Activated CD4-positive, alpha-beta T cell treated with anti-CD3 and anti-CD28 coated beads for 48 hours (primary cell): ENCODE measurements around the gene PGGHG.
"Not testable (repeated sequence)": the region's sequence is repeated elsewhere in the genome, so short reads cannot be mapped to it uniquely, and the experiment has no call there.

Source experiments
- DNase-seq: peaks from one replicate; pipeline ENCODE4 v3.0.0-alpha.2; 2020

PGGHG gene

DNA sequence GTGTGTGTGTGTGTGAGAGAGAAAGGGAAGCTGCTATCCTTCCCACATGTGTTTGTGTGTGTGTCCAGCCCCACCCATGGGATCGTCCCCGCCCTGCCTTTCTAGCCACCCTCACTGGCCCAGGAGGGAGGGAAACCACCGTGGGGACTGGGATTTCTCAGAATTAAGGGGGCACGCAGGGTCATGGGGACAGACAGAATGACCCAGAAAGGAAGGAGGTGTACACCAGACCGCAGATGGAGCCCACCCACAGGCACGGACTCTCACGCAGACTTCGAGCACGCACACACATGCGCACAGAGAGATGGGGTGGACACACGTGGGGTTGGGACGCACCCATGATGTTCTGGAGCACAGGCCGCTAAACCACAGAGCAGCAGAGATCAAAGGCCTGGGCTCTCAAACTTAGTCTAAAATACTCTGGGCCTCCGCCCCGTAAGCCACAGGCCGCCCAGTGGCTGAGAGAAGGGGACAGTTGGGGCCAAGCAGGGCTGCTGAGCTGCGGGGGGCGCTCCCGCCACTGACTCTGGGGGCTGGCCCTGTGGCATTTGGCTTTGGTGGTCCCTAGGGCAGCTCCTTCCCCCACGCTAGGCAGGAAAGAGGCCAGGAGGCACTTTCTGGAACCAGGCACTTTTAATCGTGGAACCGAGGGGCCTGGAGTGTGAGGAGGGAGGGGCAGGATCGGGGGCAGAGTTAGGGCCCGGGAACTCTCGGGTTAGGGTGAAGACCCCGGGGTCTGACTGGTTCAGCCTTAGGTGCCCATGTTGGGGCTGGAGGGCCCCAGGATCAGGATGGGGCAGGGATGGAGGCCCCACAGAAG, 8.9 kb downstream of the PGGHG start:
- DNase-seq = peak; percentile 51

DNA sequence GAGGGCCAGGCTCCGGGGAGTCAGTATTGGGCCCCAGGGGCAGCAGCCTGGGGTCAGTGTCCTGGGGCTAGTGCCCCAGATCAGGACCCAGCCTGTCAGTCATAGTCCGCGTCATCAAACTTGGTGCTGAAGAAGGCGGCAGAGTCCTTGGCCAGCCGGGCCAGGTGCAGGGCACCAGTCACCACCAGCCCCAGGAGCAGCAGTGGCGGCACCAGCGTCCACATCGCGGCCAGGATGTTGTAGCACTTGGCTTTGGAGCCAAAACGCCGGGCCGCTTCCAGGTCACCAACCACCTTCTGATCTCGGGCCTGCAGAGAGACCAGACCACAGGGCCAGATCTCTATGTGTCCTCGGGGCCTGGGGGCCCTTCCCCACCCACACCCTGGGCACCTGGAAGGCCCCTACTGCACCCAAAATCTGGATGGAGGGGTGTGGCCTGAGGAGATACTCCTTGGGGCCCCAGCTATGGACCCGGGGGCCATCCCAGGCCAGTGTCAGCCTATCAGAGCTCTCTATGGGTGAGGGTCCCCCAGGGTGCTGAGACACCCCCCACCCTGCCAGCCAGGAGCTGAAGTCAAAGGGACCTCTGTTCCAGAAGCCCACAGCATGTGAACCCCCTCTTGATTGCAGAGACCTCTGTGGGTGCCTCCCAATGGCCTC, 9.6 kb downstream of the PGGHG start:
- DNase-seq = peak; percentile 6

DNA sequence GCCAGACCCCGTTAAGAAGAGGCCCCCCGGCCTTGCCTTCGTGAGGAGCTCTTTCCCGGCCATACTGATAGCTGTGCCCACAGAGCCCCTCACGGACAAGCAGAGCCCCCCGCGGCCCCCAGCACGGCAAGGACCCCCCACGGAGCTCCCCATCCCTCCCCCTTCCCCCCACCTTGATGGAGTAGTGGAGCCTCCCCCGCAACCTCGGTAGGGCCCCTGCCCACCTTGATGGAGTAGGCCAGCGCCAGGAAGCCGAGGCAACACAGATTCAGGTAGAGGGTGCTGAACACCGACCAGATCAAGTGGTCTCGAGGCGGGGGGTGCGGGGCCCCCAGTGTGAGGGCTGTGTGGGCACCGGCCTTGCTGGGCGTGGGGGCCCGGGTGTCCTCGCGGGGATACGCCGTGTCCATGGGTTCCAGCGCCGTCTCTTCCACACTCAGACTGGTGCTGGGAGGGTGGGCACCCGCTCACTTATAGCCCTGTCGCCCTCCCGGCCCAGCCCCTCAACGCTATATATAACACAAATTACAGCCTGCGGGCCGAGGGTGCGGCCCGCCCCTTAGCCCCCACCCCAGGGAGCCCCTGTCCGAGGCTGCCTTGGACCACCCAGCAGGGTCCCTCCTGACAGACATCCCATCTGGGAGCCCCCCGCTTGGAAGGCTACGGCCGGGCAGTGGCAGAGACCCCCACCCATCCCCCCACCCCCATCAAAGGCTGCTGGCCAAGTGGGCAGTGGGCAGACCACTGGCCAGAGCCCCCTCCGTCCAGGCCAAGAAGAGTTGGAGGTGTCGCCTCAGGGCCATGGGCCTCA, 10.4 kb downstream of the PGGHG start, which contains the start of gene IFITM5:
Gene IFITM5, minus strand, starts transcription at position 446 of the 811 bp plus-strand sequence. Its CDS starts 36 bp downstream, at position 410.
- no peak for DNase-seq

DNA sequence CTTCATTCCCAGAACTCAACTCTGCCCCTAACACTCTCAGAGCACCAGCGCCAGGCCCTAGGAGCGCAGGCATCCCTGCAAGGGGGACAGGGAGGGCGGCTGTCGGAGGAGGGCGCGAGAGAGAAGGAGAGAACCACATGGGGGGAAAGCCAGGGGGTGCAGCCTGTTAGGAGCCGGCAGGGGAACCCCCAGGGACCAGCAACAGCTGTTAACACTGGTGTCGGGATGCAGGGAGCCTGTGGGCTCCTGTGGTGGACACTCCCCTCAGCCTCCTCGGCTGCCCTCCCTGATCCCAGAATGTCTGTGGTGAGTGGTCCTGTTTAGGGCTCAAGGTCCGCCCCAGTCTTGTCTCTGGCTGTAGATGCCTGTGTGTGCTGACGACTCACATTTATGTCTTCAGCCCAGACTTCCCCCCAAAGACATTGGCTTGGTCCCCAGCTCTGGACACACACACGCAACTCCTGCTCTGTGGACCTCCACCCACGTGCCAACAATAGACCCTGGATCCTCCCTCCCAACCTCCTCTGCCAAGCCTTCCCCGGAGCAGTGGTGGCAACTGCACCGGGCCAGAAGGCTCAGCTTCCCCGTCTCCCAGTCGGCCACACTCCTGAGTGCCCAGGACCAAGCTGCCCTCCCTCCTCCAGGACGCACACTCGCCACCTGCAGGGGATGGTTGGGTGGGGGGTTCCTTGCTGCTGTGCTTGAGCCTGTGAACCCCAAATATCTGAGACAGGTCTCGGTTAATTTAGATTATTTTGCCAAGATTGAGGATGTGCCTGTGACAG, 11.2 kb downstream of the PGGHG start:
- no peak for DNase-seq

DNA sequence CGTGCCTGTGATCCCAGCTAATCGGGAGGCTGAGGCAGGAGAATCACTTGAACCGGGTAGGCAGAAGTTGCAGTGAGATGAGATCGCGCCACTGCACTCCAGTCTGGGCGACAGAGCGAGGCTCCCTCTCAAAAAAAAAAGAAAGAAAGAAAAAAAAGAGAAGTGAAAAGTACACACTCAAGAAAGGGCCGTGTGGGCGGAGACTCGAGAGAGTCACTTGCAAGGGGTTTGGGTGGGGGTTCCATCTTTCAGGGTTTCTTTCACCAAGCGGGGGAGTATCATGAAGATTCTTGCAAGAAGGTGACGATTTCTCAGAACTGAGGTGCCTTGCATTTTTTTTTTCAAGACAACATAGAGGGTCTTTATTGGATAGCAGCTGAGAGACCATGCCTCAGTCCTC, 14.4 kb downstream of the PGGHG start:
- DNase-seq = no peak

- no peak for DNase-seq
Observed at GRCh38 chr11:304061-304506, 15.2 kb downstream of the PGGHG start.

DNA sequence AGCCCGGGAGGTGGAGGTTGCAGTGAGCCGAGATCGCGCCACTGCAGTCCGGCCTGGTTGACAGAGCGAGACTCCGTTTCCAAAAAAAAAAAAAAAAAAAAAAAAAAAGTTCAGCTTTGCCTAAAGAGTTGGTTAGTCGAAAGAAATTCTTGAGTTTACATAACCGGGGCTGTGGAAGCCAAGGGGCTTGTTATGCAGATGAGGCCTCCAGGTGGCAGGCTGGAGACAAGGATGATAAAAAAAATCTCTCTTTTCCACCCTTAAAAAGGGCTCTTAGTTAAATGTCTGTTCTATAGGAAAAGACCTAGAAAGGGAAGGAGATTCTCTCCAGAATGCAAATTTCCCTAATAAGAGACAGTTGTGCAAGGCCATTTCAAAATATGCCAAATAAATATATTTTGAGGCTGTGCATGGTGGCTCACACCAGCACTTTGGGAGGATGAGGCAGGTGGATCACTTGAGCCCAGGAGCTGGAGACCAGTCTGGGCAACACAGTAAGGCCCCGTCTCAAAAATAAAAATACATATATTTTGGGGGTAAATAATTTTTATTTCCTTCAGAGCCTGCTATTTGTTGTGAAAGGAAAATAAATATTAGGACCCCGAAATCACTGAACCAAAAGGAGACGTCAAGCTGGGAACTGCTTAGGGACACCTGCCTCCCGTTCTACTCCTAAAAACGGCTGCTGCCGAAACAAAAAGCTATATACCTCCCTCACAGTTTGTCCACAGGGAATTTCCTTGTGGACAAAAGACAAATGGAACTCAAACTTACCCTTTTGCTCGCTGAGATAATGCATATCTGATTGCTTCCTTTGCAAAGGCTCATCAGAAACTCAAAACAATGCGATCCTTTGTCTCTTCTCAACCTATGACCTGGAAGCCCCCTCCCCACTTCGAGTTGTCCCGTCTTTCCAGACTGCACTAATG, 16.3 kb downstream of the PGGHG start:
- peak; percentile 74 for DNase-seq

DNA sequence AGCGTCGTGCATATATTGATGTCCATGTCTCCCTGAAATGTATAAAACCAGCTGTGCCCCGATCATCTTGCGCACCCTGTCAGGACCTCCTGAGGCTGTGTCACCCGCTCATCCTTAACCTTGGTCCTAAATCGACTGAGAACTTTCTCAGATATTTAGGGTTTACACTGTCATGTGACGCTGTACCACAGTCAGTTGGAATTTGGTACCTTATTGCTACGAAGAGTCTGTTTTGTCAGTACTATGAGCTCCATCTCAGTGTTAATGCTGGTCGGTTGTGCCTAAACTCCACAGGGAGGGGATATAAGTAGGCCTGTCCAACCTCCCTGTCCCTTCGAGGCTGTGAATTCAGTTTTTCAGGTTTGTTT, 16.9 kb downstream of the PGGHG start:
- DNase-seq = no peak

DNA sequence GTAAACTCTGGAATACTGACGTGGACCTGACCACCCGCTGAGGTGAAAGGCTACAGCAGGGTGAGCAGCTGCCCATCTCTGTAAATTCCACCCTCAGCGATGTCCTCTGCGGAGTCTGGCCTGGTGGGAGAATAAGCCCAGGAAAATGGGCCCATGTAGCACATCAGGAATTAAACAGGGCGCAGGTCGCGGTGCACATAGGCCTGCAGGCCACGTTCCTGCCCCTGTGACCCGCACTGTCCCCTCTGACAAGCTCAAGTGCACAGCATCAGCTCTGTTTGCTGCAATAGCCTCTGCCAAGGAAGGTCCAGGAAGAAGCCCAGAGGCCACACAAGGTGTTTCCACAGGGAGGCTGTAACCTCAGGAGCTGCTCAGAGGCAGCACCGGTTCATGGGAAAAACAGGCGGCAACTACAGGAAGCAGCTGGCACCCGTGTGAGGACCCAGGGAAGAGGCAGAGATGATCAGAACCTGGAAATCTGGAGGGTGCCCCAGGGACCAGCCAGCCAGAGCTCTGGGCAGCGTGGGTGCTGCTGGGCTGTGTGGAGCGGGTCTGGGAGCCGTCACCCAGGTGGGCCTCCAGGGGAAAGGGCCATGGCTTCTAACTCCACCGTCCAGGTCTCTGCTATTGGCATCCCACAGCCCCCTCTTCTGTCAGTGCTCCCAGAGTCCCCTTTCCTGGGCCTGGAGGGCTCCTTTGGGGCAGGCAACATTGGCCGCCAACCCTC, 17.9 kb downstream of the PGGHG start:
- DNase-seq = no peak

DNA sequence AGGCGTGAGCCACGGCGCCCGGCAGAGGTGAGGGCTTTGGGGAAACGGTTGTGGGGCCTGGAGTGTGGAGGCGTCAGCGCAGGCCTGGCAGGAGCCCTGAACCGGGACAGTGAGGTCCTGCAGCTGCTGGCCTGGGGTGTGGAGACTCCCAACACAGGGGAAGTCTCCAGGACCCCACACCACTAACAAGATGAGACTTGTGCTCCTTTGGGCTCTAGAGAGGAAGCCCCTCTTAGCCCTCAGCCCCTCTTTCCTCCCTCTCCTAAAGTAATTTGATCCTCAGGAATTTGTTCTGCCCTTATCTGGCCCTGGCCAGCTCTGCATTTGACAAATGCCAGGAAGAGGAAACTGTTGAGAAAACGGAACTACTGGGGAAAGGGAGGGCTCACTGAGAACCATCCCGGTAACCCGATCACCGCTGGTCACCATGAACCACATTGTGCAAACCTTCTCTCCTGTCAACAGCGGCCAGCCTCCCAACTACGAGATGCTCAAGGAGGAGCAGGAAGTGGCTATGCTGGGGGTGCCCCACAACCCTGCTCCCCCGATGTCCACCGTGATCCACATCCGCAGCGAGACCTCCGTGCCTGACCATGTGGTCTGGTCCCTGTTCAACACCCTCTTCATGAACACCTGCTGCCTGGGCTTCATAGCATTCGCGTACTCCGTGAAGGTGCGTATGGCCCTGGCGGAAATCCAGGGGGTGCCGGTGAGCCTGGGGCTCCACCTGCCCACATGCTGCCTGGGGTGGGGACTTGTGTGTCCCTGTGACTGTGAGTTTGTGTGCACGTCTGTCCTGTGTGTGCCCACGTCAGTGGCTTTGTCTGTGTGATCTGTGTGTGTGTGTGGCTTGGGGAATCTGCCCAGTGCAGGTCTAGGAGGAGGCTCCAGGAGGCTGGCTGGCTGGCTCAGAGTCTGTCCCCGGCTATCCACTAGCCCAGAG, 19.1 kb downstream of the PGGHG start, which contains the start of gene IFITM2:
Gene IFITM2, plus strand, starts transcription at position 51 of the 943 bp plus-strand sequence. Its CDS starts 377 bp downstream, at position 428.
- DNase-seq = peak; percentile 63

DNA sequence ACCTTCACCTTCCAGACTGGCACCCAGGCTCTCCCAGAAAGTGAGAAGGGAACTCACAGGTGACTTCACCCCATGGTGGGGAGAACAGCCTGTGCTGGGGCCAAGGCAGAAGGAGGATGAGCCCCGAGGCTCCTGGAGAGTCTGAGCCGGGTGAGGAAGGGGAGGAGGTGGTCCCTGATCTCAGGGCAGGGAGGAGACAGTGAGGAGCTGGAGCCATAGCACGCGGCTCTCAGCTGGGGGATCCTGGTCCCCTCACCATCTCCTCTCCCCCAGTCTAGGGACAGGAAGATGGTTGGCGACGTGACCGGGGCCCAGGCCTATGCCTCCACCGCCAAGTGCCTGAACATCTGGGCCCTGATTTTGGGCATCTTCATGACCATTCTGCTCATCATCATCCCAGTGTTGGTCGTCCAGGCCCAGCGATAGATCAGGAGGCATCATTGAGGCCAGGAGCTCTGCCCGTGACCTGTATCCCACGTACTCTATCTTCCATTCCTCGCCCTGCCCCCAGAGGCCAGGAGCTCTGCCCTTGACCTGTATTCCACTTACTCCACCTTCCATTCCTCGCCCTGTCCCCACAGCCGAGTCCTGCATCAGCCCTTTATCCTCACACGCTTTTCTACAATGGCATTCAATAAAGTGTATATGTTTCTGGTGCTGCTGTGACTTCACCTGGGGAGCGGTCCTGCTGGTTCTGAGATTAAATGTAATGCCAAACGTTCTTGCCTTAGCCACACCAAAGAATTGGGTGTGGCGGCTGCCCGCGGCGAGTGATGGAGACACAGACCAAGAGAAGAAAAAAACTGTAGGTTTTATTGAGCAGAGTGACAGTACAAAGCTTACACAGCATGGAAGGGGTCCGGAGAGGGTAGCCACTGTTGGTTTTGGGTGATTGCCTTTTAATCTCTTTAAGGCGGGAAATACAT, 20.1 kb downstream of the PGGHG start:
- peak; percentile 47 for DNase-seq

- not testable (repeated sequence) for DNase-seq
Observed at GRCh38 chr11:309979-310572, 21.1 kb downstream of the PGGHG start.

GRCh38 chr11:311013-311748, 22.3 kb downstream of the PGGHG start:
- DNase-seq = peak; percentile 60

GRCh38 chr11:312092-312816, 23.3 kb downstream of the PGGHG start:
- DNase-seq = peak; percentile 57

- no peak for DNase-seq
Observed at GRCh38 chr11:313304-313786, 24.4 kb downstream of the PGGHG start.
